Measurements from ENCODE around the gene NDUFAF8.

GRCh38 chr17:81279278-81280275 is 40.5 kb downstream of the NDUFAF8 start:
- TF ChIP-seq, protein P1, sequence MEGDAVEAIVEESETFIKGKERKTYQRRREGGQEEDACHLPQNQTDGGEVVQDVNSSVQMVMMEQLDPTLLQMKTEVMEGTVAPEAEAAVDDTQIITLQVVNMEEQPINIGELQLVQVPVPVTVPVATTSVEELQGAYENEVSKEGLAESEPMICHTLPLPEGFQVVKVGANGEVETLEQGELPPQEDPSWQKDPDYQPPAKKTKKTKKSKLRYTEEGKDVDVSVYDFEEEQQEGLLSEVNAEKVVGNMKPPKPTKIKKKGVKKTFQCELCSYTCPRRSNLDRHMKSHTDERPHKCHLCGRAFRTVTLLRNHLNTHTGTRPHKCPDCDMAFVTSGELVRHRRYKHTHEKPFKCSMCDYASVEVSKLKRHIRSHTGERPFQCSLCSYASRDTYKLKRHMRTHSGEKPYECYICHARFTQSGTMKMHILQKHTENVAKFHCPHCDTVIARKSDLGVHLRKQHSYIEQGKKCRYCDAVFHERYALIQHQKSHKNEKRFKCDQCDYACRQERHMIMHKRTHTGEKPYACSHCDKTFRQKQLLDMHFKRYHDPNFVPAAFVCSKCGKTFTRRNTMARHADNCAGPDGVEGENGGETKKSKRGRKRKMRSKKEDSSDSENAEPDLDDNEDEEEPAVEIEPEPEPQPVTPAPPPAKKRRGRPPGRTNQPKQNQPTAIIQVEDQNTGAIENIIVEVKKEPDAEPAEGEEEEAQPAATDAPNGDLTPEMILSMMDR (IDR thresholded peaks at IDR 0.05; ENCODE audit: low read depth, low read length, poor library complexity, severe bottlenecking) = no peak
- no peak for TF ChIP-seq EZH2phosphoT487 (IDR thresholded peaks at IDR 0.05; ENCODE audit: borderline replicate concordance, low read length)

Data from DOHH2 (cell line).